Pancreas (tissue), 10 donors: Measurements from ENCODE around the gene GBA2. TPM values are rescaled to one million over a fixed set of nuclear protein-coding genes. Genes with fewer than 3 reads are reported as not detected.

Experiments
- ATAC-seq, 4 donors: fragments of 200-7000 bp; cut with Tn5 transposase; one replicate each; pipeline versions ENCODE4 v1.8.0 to v1.9.1; 2020; ENCODE audit warnings: mild to moderate bottlenecking in 4 of 4, moderate library complexity in 4 of 4
- DNase-seq, 6 donors: peaks; one replicate each; pipeline ENCODE4 v3.0.0-alpha.2; 2020
- FAIRE-seq: peaks from 2 replicates; lab custom pipeline; 2012; peaks lifted over from hg19 to GRCh38; lab: Jason Lieb, UNC
- H3K27ac ChIP-seq, 4 donors: fragments of 200-600 bp; sonication (generic); 1 replicate in 3 of 4; 2 replicates in 1 of 4; pipeline versions ENCODE4 v1.5.0 to v1.8.0; 2020
- H3K27me3 ChIP-seq, 4 donors: fragments of 200-600 bp; one replicate each; pipeline ENCODE4 v1.8.0; 2021
- H3K36me3 ChIP-seq, 3 donors: fragments of 200-600 bp; sonication (generic) in 1 of 3; one replicate each; pipeline versions ENCODE4 v1.5.0 to v1.8.0; 2020 to 2021
- H3K4me1 ChIP-seq, 3 donors: fragments of 200-600 bp; one replicate each; pipeline ENCODE4 v1.8.0; 2021
- H3K4me3 ChIP-seq, 4 donors: fragments of 200-600 bp; sonication (generic) in 2 of 4; one replicate each; pipeline versions ENCODE4 v1.5.0 to v1.8.0; 2020 to 2021
- H3K9me3 ChIP-seq, 4 donors: fragments of 200-600 bp; one replicate each; pipeline ENCODE4 v1.8.0; 2021
- CTCF ChIP-seq, 4 donors: fragments of 200-600 bp; sonication (generic) in 3 of 4; IDR thresholded peaks; one replicate each; pipeline versions ENCODE4 v1.5.0 to v1.8.0; 2021; ENCODE audit warnings: antibody characterized with exemption in 4 of 4
- WGBS, 2 donors: extraction: QIAGEN DNeasy Blood & Tissue Kit; methylation state at CpG; one replicate each; pipeline ENCODE4 v1.1.7; 2013; 5-methylcytosine and 5-hydroxymethylcytosine counted together
- intact Hi-C, 3 donors: fragments of 100-400 bp; cut with DNase I; formaldehyde crosslinking; loops; one replicate each; pipeline versions ENCODE4 v1.11.1 to v1.14.2; 2022
- polyA plus RNA-seq, 2 donors: library from polyadenylated mRNA; stranded (reverse); fragments of 200-250 nt; gene quantifications; one replicate each; pipeline ENCODE4 v1.2.3, GENCODE V29; 2013
- total RNA-seq, 6 donors: library from RNA; stranded (reverse); fragmentation: NEBNext Ultra II Directional in 4 of 6; extraction: Animal tissue kit (Norgen Biotek cat#: 25700) in 4 of 6; gene quantifications; one replicate each; pipeline versions ENCODE4 v1.2.1 to v1.2.4, GENCODE V29; 2021 to 2023
- donor health status: healthy with polysubstance abuse.
- donor health status: DM: no; HTN: no; CAD: no; lungs with moderate emphysema.
- donor health status: DM: no; HTN: no; CAD: no.
- donor health status: control.
- donor health status: control.
- donor health status: Bipolar disorder and iron deficiency.
- donor health status: DM: yes; HTN: yes; CAD: no.
- donor health status: DM: no; HTN: no; CAD: no.
- donor health status: DM: no; HTN: no; CAD: no.
- donor health status: DM: yes; HTN: yes; CAD: no.

GBA2 gene
- total and polyA plus RNA-seq, 8 donors, result 22.0 to 91.3 (median 34.4) TPM

- TF ChIP-seq CTCF (IDR thresholded peaks at IDR 0.05), result no peak
- H3K36me3 ChIP-seq, result no peaks in the 10 kb centered on the region
- intact Hi-C loops, result no loop called here
- WGBS, 2 donors, result 39 to 63% methylated on average over 2 of the region's 2 CpGs
- no peaks in the 10 kb centered on the region for H3K27me3 ChIP-seq
- ATAC-seq, result peak in 2 of 4 donors; percentile 23 to 49
- no peak for DNase-seq
- H3K9me3 ChIP-seq, result no peaks in the 10 kb centered on the region
- peak overlapping the region in 2 of 4 donors; percentile 31 to 60 for H3K27ac ChIP-seq
- no peak for FAIRE-seq
- peaks cover 5 to 15% (median 10%) of the 10 kb centered on the region in 3 donors for H3K4me1 ChIP-seq
- H3K4me3 ChIP-seq, result no peak overlapping the region
Observed at GRCh38 chr9:35760651-35761050, 11.6 kb upstream of the GBA2 start.

- intact Hi-C loops, result loop anchor here in 1 of 3 donors (10.0 kb wide), 1 partner anchor 55 kb away; the partner anchor contains the start of genes HINT2 and SPAG8
- H3K4me1 ChIP-seq, result peaks cover 5 to 15% (median 10%) of the 10 kb centered on the region in 3 donors
- H3K36me3 ChIP-seq, result no peaks in the 10 kb centered on the region
- peak overlapping the region in 1 of 4 donors; percentile 60 for H3K27ac ChIP-seq
- no peak for ATAC-seq
- no peaks in the 10 kb centered on the region for H3K9me3 ChIP-seq
- no peaks in the 10 kb centered on the region for H3K27me3 ChIP-seq
- DNase-seq, result no peak
- 84 to 87% methylated on average over 4 of the region's 4 CpGs for WGBS, 2 donors
- no peak for FAIRE-seq
- no peak for TF ChIP-seq CTCF (IDR thresholded peaks at IDR 0.05)
- no peak overlapping the region for H3K4me3 ChIP-seq
Observed at GRCh38 chr9:35759795-35760194, 10.8 kb upstream of the GBA2 start.

GRCh38 chr9:35758475-35759050, 9.5 kb upstream of the GBA2 start:
- H3K27ac ChIP-seq, result peak overlapping the region in 2 of 4 donors; percentile 15 to 93
- FAIRE-seq (no peak), ATAC-seq (no peak), DNase-seq (no peak)
- intact Hi-C loops, result loop anchor here in 1 of 3 donors (10.0 kb wide), 1 partner anchor 56 kb away; the partner anchor contains the start of genes HINT2 and SPAG8
- no peaks in the 10 kb centered on the region for H3K9me3 ChIP-seq
- no peaks in the 10 kb centered on the region for H3K27me3 ChIP-seq
- TF ChIP-seq CTCF (IDR thresholded peaks at IDR 0.05), result no peak
- peaks cover 0 to 4% (median 0%) of the 10 kb centered on the region in 3 donors for H3K36me3 ChIP-seq
- no peak overlapping the region for H3K4me3 ChIP-seq
- WGBS, 2 donors, result 54 to 56% methylated on average over 3 of the region's 3 CpGs
- H3K4me1 ChIP-seq, result peaks cover 5 to 15% (median 10%) of the 10 kb centered on the region in 3 donors

- peak overlapping the region in 3 of 4 donors; percentile 55 to 72 (median 70) for H3K4me3 ChIP-seq
- H3K4me1 ChIP-seq, result peaks cover 5 to 15% (median 10%) of the 10 kb centered on the region in 3 donors
- H3K27ac ChIP-seq, result peak overlapping the region; percentile 90 to 95 (median 92)
- FAIRE-seq, result no peak
- H3K9me3 ChIP-seq, result no peaks in the 10 kb centered on the region
- ATAC-seq, result no peak
- TF ChIP-seq CTCF (IDR thresholded peaks at IDR 0.05), result no peak
- intact Hi-C loops, result loop anchor here in 1 of 3 donors (10.0 kb wide), 1 partner anchor 57 kb away; the partner anchor contains the start of genes HINT2 and SPAG8
- no peaks in the 10 kb centered on the region for H3K27me3 ChIP-seq
- H3K36me3 ChIP-seq, result peaks cover 0 to 11% (median 6%) of the 10 kb centered on the region in 3 donors
- no peak for DNase-seq
Observed at GRCh38 chr9:35757892-35758275, 8.9 kb upstream of the GBA2 start.
